T-helper 2 cell (primary cell): ENCODE measurements around the gene PTGER1.
"Not testable (repeated sequence)": the region's sequence is repeated elsewhere in the genome, so short reads cannot be mapped to it uniquely, and the experiment has no call there.

ENCODE experiments used
- DNase-seq, 5 experiments: peaks; one replicate each; pipeline versions ENCODE4 v3.0.0 to v3.0.0-alpha.2; 2012 to 2022
- total RNA-seq, 2 donors: gene quantifications; one replicate each; lab custom pipeline; 2026; lab: John Stamatoyannopoulos, UW

PTGER1 gene
- 0.07 to 0.62 reads per million in 2 donors for total RNA-seq

GRCh38 chr19:14475251-14476073 lies at the start of gene PTGER1:
PTGER1 (minus strand) TSS chr19:14475354; CDS start chr19:14474320, 1,034 bp downstream.
- no peak for DNase-seq

- no peak for DNase-seq
Observed at GRCh38 chr19:14520543-14520942, 45.4 kb upstream of the PTGER1 start.

DNA sequence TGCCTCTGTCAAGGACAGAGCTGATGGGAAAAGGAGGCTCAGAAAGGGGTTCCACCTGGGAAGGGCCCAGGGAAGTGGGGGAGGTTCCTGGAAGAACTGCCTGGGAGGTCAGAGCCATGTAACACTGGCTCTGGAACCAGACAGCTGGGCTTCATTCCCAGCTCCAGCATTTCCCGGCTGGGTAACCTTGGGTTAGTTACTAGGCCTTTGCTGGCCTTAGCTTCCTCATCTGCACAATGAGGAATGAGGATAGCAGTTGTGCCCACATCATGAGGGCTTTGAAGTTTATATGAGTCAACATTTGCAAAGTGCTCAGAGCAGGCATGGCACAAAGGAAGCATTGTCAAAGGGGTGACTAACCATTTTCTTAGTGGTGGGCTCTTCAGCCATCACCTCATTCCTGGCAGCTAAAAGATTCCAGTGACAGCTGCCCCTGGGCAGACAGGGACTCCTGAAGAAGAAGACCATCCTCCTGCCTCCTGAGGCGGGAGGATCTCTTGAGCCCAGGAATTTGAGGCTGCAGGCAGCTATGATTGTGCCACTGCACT lies 44.8 kb upstream of the PTGER1 start:
- peak in 1 of 5 experiments; percentile 18 for DNase-seq

DNA sequence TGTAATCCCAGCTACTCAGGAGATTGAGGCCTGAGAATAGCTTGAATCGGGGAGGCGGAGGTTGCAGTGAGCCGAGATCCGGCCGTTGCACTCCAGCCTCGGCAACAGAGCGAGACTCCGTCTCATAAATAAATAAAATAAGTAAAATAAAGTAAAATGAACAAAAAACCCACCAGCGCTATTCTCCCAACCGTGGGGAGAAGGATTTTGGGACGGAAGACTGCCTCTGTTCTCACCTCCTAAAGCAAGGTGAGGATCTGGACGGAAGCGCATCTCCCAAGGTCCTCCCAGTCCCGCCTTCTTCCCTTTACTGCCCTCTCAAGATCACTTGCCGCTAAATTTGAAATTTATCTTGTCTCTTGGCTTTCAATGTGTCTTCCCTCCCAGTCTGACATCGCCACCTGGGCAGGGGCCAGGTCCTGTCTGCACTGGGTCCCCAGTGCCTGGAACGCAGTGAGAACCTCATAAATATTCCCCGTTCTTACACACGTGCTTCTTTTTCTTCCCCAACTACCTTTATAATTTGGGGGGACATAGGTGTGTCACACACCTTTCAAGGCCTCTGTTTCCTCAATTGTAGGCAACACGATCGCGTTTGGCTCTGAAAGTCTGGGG lies 44.2 kb upstream of the PTGER1 start:
- no peak for DNase-seq

GRCh38 chr19:14517840-14518505 lies 42.8 kb upstream of the PTGER1 start, which contains the start of gene DNAJB1:
DNAJB1 (minus strand) TSS chr19:14518397; CDS start chr19:14518349, 48 bp downstream.
- DNase-seq = peak in 4 of 5 experiments; percentile 43 to 78 (median 58)

GRCh38 chr19:14517446-14517839 lies 42.3 kb upstream of the PTGER1 start:
- no peak for DNase-seq

- peak in 1 of 5 experiments; percentile 26 for DNase-seq
Observed at GRCh38 chr19:14516746-14517438, 41.7 kb upstream of the PTGER1 start.

GRCh38 chr19:14516048-14516534 lies 40.9 kb upstream of the PTGER1 start:
- peak in 1 of 5 experiments; percentile 26 for DNase-seq

DNA sequence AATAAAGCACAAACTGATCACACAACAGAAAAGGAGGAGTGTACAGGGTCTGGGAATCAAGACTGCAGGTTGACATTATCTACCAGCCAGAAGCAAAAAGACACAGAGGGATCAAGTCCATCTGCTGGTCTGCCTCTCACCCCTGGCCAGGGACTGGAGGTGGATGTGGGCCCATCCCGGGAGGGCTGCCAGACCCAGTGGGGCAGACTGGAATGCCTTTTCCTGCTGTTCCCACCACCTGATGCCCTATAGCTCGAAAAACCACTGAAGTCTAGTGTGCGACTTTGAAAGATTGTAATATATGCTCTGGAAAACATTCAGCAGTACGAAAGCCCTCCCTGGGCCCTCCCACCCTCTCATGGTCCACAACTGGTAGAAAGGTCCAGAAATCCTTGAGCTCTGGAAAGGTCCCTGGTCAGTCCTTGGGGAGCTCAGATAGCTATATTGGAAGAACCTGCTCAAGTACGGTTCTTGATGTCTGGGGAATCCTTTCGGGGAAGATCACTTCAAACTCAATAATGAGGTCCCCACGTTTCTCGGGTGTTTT lies 40.4 kb upstream of the PTGER1 start:
- DNase-seq = no peak

GRCh38 chr19:14514215-14514863 lies 39.2 kb upstream of the PTGER1 start:
- no peak for DNase-seq

- no peak for DNase-seq
Observed at GRCh38 chr19:14512406-14512961, 37.3 kb upstream of the PTGER1 start.

DNA sequence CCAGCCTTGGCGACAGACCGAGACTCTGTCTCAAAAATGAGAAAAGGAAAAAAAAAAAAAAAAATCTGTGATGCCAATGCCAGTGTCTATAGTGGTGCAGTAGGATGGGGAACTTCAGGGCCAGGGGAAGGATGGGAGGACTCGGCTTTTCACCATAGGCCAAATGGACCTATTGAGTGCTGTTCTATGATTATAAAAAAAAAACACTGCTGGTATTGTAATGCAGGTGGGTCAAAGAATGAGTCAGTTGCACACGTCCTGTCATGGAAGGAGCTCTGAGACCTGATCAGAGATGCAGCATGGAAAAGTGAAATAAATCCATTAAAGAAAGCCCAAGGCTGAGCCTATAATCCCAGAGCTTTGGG lies 36.1 kb upstream of the PTGER1 start:
- DNase-seq = no peak

- no peak for DNase-seq
Observed at GRCh38 chr19:14510311-14511228, 35.4 kb upstream of the PTGER1 start.

- no peak for DNase-seq
Observed at GRCh38 chr19:14507704-14508542, 32.8 kb upstream of the PTGER1 start.

DNA sequence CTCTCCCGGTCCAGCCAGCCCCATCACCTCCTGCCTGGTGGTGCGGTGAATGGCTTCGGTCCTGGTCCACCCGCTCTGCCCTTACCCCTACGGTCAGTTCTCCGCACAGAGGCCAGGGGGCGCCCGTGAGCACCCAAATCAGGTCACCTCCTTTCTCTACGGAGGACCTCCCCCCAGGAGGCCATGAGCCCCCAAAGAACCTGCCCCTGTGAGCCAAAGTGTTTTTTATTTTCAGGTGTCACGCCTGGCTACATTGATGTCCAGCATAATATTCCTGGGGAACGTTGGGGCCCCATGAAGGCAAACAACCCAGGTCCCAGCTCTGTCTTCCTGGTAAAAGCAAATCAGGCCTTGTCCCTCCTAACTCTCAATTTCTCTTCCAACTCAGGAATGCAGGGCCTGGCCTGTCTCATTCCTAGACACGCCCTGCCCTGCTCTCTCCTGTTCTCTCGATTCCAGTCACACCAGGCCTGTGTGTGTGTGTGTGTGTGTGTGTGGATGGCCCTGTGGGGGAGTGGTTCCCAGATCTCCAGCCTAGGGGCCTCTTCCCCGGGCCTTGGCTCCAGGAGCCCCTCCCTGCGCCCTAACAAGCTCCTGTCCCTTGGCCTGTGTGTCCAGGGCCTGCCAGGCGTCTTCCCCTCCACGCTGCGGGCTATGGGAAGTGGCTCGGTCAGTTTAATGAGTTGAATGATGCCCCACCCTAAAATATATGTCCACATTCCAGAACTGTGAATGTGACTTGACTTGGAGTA lies 30.5 kb upstream of the PTGER1 start:
- DNase-seq = peak; percentile 54 to 75 (median 61)

GRCh38 chr19:14504575-14504974 lies 29.4 kb upstream of the PTGER1 start:
- not testable (repeated sequence) for DNase-seq

- DNase-seq = no peak
Observed at GRCh38 chr19:14503285-14503684, 28.1 kb upstream of the PTGER1 start.
